Measurements from ENCODE around the gene SETD1B.

The SETD1B gene

DNA sequence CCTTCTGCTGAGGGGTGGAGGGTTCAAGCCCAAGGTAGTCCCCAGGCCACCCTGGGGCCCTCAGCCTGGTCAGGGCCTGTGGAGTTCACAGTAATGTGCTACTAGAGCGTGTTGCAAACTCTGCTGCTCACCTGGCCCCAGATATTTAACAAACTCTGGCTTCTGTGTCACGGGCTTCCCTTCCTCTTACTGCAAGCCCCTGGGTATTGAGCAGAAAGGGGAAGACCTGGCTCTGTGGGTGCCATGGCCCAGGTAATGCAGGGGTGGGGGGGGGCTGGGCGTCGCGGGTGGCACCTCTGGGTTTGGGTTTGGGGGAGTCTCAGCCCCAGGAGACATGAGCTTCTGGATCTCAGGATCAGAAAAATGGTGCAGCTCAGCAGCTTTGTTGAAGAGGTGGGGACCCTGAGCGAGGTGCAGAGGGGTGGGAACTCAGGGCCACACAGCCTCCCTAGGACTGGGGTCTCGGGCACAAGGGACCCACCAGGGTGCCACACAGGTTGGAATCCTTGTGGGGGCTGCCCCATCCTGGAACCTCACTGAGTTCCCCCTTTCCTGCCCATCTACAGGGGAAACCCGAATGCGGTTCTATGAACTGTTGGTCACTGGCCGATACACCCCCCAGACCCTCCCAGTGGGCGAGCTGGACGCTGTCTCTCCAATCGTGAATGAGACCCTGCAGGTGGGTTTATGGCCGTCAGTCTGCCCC is 4.0 kb downstream of the SETD1B start:
- DNase-seq (ENCODE audit: low spot score), result no peak

- DNase-seq (ENCODE audit: low spot score), result no peak
Measured at GRCh38 chr12:121808623-121809022, 4.8 kb downstream of the SETD1B start.

GRCh38 chr12:121809712-121810116 is 5.9 kb downstream of the SETD1B start:
- DNase-seq (ENCODE audit: low spot score), result no peak

DNA sequence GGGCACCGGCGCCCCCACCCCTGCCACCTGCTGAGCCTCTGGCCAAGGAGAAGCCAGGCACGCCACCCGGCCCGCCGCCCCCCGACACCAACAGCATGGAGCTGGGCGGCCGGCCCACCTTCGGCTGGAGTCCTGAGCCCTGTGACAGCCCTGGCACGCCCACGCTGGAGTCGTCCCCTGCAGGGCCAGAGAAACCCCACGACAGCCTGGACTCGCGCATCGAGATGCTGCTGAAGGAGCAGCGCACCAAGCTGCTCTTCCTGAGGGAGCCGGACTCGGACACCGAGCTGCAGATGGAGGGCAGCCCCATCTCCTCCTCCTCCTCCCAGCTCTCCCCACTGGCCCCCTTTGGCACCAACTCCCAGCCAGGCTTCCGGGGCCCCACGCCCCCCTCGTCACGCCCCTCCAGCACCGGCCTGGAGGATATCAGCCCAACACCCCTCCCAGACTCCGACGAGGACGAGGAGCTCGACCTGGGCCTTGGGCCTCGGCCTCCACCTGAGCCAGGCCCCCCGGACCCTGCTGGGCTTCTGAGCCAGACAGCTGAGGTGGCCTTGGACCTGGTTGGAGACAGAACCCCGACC is 6.5 kb downstream of the SETD1B start:
- no peak for DNase-seq (ENCODE audit: low spot score)

GRCh38 chr12:121810833-121811433 is 7.1 kb downstream of the SETD1B start:
- DNase-seq (ENCODE audit: low spot score), result no peak

- DNase-seq (ENCODE audit: low spot score), result no peak
Measured at GRCh38 chr12:121811434-121812319, 7.9 kb downstream of the SETD1B start.

- DNase-seq (ENCODE audit: low spot score), result no peak
Measured at GRCh38 chr12:121812320-121812871, 8.6 kb downstream of the SETD1B start.

GRCh38 chr12:121812921-121813896 is 9.4 kb downstream of the SETD1B start:
- no peak for DNase-seq (ENCODE audit: low spot score)

GRCh38 chr12:121813951-121814350 is 10.1 kb downstream of the SETD1B start:
- DNase-seq (ENCODE audit: low spot score), result no peak

DNA sequence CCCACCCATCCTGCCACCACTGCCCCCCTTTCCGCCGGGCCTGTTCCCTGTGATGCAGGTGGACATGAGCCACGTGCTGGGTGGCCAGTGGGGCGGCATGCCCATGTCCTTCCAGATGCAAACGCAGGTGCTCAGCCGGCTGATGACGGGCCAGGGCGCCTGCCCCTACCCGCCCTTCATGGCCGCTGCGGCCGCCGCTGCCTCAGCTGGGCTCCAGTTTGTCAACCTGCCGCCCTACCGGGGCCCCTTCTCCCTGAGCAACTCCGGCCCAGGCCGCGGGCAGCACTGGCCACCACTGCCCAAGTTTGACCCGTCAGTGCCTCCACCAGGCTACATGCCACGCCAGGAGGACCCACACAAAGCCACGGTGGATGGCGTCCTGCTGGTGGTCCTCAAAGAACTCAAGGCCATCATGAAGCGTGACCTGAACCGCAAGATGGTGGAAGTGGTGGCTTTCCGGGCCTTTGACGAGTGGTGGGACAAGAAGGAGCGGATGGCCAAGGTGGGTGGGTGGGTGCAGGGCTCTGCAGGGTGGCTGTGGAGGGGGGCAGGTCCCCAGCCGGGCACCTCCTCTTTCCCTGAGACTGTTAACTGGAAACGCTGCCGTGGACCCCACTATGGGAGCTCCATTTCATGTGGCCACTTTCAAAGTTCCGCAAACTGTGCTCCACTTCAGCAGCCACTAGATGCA is 10.8 kb downstream of the SETD1B start:
- DNase-seq (ENCODE audit: low spot score), result no peak

GRCh38 chr12:121815263-121815662 is 11.5 kb downstream of the SETD1B start:
- DNase-seq (ENCODE audit: low spot score), result no peak

DNA sequence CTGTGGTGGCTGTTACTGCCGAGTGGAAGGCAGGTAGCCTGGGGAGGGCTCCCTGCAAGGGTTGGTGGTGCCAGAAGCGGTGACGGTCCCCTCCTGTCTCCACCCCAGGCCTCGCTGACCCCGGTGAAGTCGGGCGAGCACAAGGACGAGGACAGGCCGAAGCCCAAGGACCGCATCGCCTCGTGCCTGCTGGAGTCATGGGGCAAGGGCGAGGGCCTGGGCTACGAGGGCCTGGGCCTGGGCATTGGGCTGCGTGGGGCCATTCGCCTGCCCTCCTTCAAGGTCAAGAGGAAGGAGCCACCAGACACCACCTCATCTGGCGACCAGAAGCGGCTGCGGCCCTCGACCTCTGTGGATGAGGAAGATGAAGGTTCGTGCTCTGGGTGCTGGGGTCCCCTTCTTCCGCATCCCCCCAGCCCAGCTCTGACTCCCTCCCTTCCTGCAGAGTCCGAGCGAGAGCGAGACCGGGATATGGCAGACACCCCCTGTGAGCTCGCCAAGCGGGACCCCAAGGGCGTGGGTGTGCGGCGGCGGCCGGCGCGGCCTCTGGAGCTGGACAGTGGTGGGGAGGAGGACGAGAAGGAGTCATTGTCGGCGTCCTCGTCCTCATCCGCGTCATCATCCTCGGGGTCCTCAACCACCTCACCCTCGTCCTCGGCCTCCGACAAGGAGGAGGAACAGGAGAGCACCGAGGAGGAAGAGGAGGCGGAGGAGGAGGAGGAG is 13.3 kb downstream of the SETD1B start:
- no peak for DNase-seq (ENCODE audit: low spot score)

GRCh38 chr12:121817648-121818043 is 13.8 kb downstream of the SETD1B start:
- DNase-seq (ENCODE audit: low spot score), result no peak

DNA sequence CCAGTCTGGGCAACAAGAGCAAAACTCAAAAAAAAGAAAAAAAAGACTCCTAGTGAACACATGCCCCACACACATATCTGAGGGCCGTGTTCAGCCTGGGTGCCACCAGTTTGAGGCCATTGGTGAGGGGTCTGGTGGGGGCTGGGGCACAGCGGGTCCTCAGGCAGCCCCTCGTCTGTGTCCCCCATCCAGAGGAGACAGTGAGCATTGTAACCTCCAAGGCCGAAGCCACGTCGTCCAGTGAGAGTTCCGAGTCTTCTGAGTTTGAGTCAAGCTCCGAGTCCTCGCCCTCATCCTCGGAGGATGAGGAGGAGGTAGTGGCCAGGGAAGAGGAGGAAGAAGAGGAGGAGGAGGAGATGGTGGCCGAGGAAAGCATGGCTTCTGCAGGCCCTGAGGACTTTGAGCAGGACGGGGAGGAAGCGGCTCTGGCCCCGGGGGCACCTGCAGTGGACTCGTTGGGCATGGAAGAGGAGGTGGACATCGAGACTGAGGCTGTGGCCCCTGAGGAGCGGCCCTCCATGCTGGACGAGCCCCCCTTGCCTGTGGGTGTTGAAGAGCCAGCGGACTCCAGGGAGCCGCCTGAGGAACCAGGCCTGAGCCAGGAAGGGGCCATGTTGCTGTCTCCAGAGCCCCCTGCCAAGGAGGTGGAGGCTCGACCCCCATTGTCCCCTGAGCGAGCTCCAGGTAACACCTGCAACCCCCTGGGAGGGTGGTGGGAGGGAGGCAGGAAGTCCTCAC is 15.6 kb downstream of the SETD1B start:
- DNase-seq (ENCODE audit: low spot score), result no peak

- no peak for DNase-seq (ENCODE audit: low spot score)
Measured at GRCh38 chr12:121820056-121820455, 16.2 kb downstream of the SETD1B start.

DNA sequence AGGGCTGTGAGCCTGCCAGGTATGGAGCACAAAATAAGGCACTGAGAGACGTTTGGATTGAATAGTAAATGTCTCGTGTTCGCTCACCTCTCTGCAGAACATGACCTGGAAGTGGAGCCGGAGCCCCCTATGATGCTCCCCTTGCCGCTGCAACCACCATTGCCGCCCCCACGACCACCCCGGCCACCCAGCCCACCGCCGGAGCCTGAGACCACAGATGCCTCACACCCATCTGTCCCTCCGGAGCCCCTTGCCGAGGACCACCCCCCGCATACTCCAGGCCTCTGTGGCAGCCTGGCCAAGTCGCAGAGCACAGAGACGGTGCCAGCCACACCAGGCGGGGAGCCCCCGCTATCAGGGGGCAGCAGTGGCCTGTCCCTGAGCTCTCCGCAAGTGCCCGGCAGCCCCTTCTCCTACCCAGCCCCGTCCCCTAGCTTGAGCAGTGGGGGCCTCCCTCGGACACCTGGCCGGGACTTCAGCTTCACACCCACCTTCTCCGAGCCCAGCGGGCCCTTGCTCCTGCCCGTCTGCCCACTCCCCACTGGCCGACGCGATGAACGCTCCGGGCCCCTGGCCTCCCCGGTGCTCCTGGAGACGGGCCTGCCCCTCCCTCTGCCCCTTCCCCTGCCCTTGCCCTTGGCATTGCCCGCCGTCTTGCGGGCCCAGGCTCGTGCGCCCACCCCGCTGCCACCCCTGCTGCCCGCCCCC is 18.7 kb downstream of the SETD1B start:
- DNase-seq (ENCODE audit: low spot score), result no peak

DNA sequence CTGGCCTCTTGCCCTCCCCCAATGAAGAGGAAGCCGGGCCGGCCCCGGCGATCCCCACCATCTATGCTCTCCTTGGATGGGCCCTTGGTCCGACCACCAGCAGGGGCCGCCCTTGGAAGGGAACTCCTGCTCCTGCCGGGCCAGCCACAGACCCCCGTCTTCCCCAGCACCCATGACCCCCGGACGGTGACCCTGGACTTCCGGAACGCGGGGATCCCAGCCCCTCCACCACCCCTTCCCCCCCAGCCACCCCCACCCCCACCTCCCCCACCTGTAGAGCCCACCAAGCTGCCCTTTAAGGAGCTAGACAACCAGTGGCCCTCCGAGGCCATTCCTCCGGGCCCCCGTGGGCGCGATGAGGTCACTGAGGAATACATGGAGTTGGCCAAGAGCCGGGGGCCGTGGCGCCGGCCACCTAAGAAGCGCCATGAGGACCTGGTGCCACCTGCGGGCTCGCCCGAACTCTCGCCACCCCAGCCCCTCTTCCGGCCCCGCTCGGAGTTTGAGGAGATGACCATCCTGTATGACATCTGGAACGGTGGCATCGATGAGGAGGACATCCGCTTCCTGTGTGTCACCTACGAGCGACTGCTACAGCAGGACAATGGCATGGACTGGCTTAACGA is 19.4 kb downstream of the SETD1B start:
- DNase-seq (ENCODE audit: low spot score), result no peak

GRCh38 chr12:121823727-121824115 is 19.9 kb downstream of the SETD1B start:
- DNase-seq (ENCODE audit: low spot score), result no peak
